Measurements from ENCODE around the gene C4BPB. TPM values are rescaled to one million over a fixed set of nuclear protein-coding genes. Genes with fewer than 3 reads are reported as not detected.

Gene C4BPB
- total and polyA plus RNA-seq, 2 of the 8 experiments (the other 6 are each of a cell fraction or from before 2014, with no cell fraction given): not detected

DNA sequence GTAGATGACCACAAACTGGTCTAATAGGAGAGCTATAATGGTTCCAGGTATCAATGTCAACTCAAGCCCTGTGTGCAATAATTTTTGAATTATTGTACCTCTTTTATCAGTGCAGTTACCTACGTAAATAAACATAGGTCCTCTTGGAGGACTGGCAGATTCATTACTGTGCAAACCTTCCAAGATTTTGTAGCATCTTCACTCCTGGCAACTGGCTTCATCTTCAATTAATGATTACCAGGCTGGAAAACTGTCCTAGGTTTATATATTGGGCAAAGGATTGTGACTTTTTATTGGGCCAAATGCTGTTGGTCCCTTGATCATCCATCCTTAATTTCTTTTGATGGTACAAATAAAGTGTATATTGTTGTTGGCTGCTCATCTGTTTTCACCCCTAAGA lies 51.0 kb downstream of the C4BPB start:
- Histone ChIP-seq H3K4me2 (ENCODE audit: insufficient read depth in 1 of 2, low read depth in 2 of 2, low read length in 2 of 2) (no peak overlapping the region), H3K4ac (replicated peaks; ENCODE audit: insufficient read length, low read depth, low read length) (no peak overlapping the region), H3K27me3 (replicated peaks in 1 of 4; ENCODE audit: control insufficient read depth in 3 of 4, extremely low read depth in 1 of 4, insufficient read depth in 3 of 4, low read length in 3 of 4) (peaks cover 0 to 1% (median 0%) of the 10 kb centered on the region in 4 experiments; a peak in 1 of 7 replicates), H2BK5ac (ENCODE audit: low read depth, low read length) (no peak overlapping the region), H3K56ac (replicated peaks; ENCODE audit: insufficient read length, low read depth, low read length) (no peak overlapping the region), H2BK20ac (ENCODE audit: low read length) (no peak overlapping the region), H3K27ac (ENCODE audit: low read depth, low read length) (no peak overlapping the region), H3K79me2 (ENCODE audit: control insufficient read depth in 1 of 2, insufficient read depth in 2 of 2, low read length in 2 of 2) (no peaks in the 10 kb centered on the region), H3K9me3 (ENCODE audit: insufficient read depth in 2 of 2, low read depth in 1 of 2, low read length in 1 of 2) (no peaks in the 10 kb centered on the region), H2BK12ac (ENCODE audit: low read depth, low read length) (no peak overlapping the region), H2BK120ac (replicated peaks; ENCODE audit: low read depth, low read length) (no peak overlapping the region), H2BK15ac (ENCODE audit: low read length) (no peak overlapping the region), H4K91ac (replicated peaks; ENCODE audit: insufficient read length, low read length) (no peak overlapping the region), H4K8ac (ENCODE audit: extremely low read depth, insufficient read depth, low read length) (no peak overlapping the region), H2AFZ (ENCODE audit: low read length) (no peak overlapping the region), H3K18ac (ENCODE audit: extremely low read depth, low read length) (no peak overlapping the region), H3K14ac (ENCODE audit: insufficient read length) (no peak overlapping the region), H2AK5ac (ENCODE audit: low read depth, low read length) (no peak overlapping the region), H3K4me1 (replicated peaks in 1 of 4; ENCODE audit: control insufficient read depth in 3 of 4, insufficient read depth in 4 of 4, low read length in 3 of 4) (no peaks in the 10 kb centered on the region), H4K5ac (ENCODE audit: insufficient read length, low read depth, low read length) (no peak overlapping the region), H3K36me3 (ENCODE audit: control insufficient read depth in 2 of 4, insufficient read depth in 4 of 4, low read length in 3 of 4) (no peaks in the 10 kb centered on the region), H3K9ac (replicated peaks in 1 of 4; ENCODE audit: extremely low read depth in 1 of 4, low read depth in 3 of 4, low read length in 3 of 4) (no peak overlapping the region), H4K20me1 (replicated peaks in 1 of 2; ENCODE audit: control insufficient read depth in 1 of 2, insufficient read depth in 2 of 2, low read length in 2 of 2) (no peaks in the 10 kb centered on the region), H3K79me1 (ENCODE audit: low read depth, low read length) (no peaks in the 10 kb centered on the region), H3K4me3 (ENCODE audit: extremely low read depth in 1 of 4, insufficient read depth in 2 of 4, low read depth in 3 of 4, low read length in 4 of 4) (no peak overlapping the region), H3K23ac (ENCODE audit: insufficient read length) (no peak overlapping the region), H3K23me2 (ENCODE audit: low read depth, low read length) (no peaks in the 10 kb centered on the region; the same call in 1 of the 2 replicates)
- TF ChIP-seq NANOG (IDR thresholded peaks at IDR 0.05; ENCODE audit: insufficient read depth, low read depth, low read length, poor library complexity, severe bottlenecking) (no peak), FOSL1 (IDR thresholded peaks at IDR 0.05; ENCODE audit: insufficient read depth, low read depth, low read length) (no peak), GABPA (IDR thresholded peaks at IDR 0.05; ENCODE audit: borderline replicate concordance, insufficient read depth, low read length) (no peak), EGR1 (IDR thresholded peaks at IDR 0.05; ENCODE audit: borderline replicate concordance, low read depth, low read length) (no peak), SP1 (IDR thresholded peaks at IDR 0.05; ENCODE audit: low read depth, low read length) (no peak), BCL11A (IDR thresholded peaks at IDR 0.05; ENCODE audit: low read depth in 2 of 2, low read length in 2 of 2) (no peak), YY1 (IDR thresholded peaks at IDR 0.05; ENCODE audit: low read depth, low read length) (no peak), ASH2L (IDR thresholded peaks at IDR 0.05; ENCODE audit: low read length) (no peak), SRF (IDR thresholded peaks at IDR 0.05; ENCODE audit: low read depth, low read length) (no peak), NRF1 (IDR thresholded peaks at IDR 0.05; ENCODE audit: low read depth, low read length) (no peak), KDM1A (IDR thresholded peaks at IDR 0.05; ENCODE audit: borderline replicate concordance, low read length) (no peak), SP2 (IDR thresholded peaks at IDR 0.05; ENCODE audit: low read length) (no peak), SUZ12 (IDR thresholded peaks at IDR 0.05; ENCODE audit: low read length) (no peak), CHD1 (IDR thresholded peaks at IDR 0.05; ENCODE audit: low read depth, low read length) (no peak), JUN (IDR thresholded peaks at IDR 0.05; ENCODE audit: low read depth, low read length) (no peak)
- no peak for FAIRE-seq
- 69% methylated on average over 1 of the region's 1 CpG; no CpG with 5 or more reads in 1 of the 2 experiments for WGBS, 2 experiments (ENCODE audit: extremely low coverage in 1 of 2, insufficient coverage in 1 of 2, insufficient read length in 1 of 2, insufficient replicate concordance in 2 of 2, low coverage in 1 of 2, low lambda C conversion rate in 2 of 2, missing lambda C conversion rate in 1 of 2)
- ChIA-PET POLR2A (ENCODE audit: partially characterized antibody) (no interaction called here), CTCF (ENCODE audit: partially characterized antibody) (no interaction called here)
- DNase-seq (ENCODE audit: low read depth in 1 of 2, low spot score in 2 of 2): no peak

All from H1 (cell line).